22Rv1 (cell line): Measurements from ENCODE around the gene NFATC2.

Experiments used
- H3K27ac ChIP-seq: fragments of 450-650 bp; 2 replicates; pipeline ENCODE4 v1.5.1; 2017
- CTCF ChIP-seq: fragments of 450-650 bp; IDR thresholded peaks from 2 replicates; pipeline ENCODE4 v1.5.1; 2017; ENCODE audit warnings: mild to moderate bottlenecking
- ZFX ChIP-seq: fragments of 450-650 bp; IDR thresholded peaks from 2 replicates; pipeline ENCODE4 v1.6.1; 2017; ENCODE audit warnings: antibody characterized with exemption, borderline replicate concordance

NFATC2 gene

GRCh38 chr20:51461306-51461705 is 81.2 kb downstream of the NFATC2 start:
- no peak for TF ChIP-seq CTCF

GRCh38 chr20:51460569-51461265 is 81.8 kb downstream of the NFATC2 start:
- no peak overlapping the region for H3K27ac ChIP-seq
- TF ChIP-seq ZFX (no peak), CTCF (no peak)

More at GRCh38 chr20:51461306-51461705, 81.2 kb downstream of the NFATC2 start:
- H3K27ac ChIP-seq = no peak overlapping the region

- no peak overlapping the region for H3K27ac ChIP-seq
- TF ChIP-seq CTCF = no peak
- no peak for TF ChIP-seq ZFX
These were observed 82.4 kb downstream of the NFATC2 start for GRCh38 chr20:51460163-51460562.

GRCh38 chr20:51458751-51459439 is 83.6 kb downstream of the NFATC2 start:
- H3K27ac ChIP-seq = no peak overlapping the region

GRCh38 chr20:51457533-51457932 is 85.0 kb downstream of the NFATC2 start:
- no peak overlapping the region for H3K27ac ChIP-seq
- no peak for TF ChIP-seq CTCF
- no peak for TF ChIP-seq ZFX

More at GRCh38 chr20:51458751-51459439, 83.6 kb downstream of the NFATC2 start:
- TF ChIP-seq ZFX (no peak), CTCF (no peak)

GRCh38 chr20:51456511-51457509 is 85.7 kb downstream of the NFATC2 start:
- no peak overlapping the region for H3K27ac ChIP-seq
- TF ChIP-seq CTCF (no peak), ZFX (no peak)
